BLaER1 (cell line): ENCODE results near the gene CWC27.

Experiments
- H3K27ac ChIP-seq: shearing (Covaris generic); formaldehyde crosslinking; 2 replicates; pipeline ENCODE4 v1.8.1; 2022
- H3K27me3 ChIP-seq: shearing (Covaris generic); formaldehyde crosslinking; 2 replicates; pipeline ENCODE4 v1.8.1; 2022
- H3K36me3 ChIP-seq: shearing (Covaris generic); formaldehyde crosslinking; 2 replicates; pipeline ENCODE4 v1.8.1; 2022
- H3K4me1 ChIP-seq: shearing (Covaris generic); formaldehyde crosslinking; 2 replicates; pipeline ENCODE4 v1.8.1; 2022
- H3K4me2 ChIP-seq: shearing (Covaris generic); formaldehyde crosslinking; 2 replicates; pipeline ENCODE4 v1.8.1; 2022
- H3K4me3 ChIP-seq: shearing (Covaris generic); formaldehyde crosslinking; 2 replicates; pipeline ENCODE4 v1.8.1; 2022
- H3K9ac ChIP-seq: shearing (Covaris generic); formaldehyde crosslinking; 2 replicates; pipeline ENCODE4 v1.8.1; 2022
- H3K9me3 ChIP-seq: shearing (Covaris generic); formaldehyde crosslinking; 2 replicates; pipeline ENCODE4 v1.8.1; 2022
- H4K20me1 ChIP-seq: shearing (Covaris generic); formaldehyde crosslinking; 2 replicates; pipeline ENCODE4 v1.8.1; 2022
- Cebpa-rat ChIP-seq: shearing (Covaris generic); IDR thresholded peaks from 2 replicates; pipeline ENCODE4 v1.8.1; 2022

Gene CWC27

DNA sequence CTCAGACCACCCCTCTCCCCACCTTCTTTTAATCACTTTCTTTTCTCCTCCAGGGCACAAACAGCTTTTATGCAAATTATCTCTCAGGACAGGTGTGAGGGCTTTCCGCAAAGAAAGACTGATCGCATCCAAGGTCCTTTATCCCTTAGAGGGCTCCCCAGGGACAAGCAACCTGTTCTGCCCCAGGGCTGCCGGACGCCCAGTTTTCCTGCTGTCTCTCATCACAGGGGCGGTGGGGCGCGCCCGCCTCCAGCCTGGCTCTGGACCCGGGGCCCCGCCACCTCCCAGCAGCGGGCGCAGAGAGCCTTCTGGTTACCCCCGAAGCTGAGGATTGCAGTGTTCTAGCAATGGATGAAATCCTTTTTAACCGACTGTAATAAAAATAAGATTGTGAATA is 266.1 kb downstream of the CWC27 start:
- peak overlapping the region; percentile 84 for H3K9ac ChIP-seq

DNA sequence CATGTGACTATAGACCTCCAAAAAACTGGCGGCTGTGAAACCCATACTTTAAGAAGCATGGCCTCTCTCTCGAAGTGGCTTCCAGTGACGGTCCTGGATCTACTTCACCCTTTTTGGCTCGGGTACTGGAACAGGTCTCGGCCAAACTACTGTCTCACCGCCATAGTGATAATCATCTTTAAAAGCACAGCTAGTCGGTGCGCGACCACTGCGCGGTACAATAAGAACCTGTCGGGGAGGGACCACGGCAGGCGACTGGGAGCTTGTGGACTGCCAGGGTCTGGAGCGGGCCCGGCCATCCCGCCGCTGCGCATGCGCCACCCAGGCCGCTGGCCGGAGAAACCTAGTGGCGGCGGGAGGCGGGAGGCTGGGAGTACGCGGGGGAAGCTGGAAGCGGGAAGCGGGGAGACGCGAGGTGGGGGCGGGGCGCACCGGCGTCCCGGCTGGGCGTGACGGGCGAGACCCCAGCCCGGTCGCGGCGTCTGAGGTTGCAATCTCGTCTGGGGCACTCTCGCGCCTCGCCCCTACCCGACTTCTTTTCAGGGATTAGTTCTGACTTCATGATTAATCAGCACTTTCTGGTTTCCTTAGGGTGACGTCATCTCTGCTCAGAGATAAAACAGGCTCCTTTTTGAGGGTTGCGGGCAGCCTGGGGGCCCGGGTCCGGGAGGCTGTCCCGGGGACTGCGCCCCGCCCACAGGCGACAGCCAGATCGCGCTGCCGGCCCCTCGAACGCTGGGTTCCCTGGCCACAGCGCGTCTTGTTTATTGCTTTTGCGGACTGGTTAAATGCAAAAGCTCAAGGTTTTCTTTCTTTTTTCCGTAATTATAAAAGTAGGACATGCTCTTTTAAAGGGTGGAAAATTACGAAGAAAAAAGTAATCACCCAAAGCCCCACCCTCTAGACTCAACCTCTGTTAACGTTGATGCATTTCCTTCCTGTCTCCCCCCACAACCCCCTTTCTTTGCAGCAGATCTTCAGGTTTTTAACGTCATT is 266.8 kb downstream of the CWC27 start:
- 0 out of 2 replicates have a peak, but pooled peaks have one; percentile 16 for TF ChIP-seq Cebpa-rat
- H3K27me3 ChIP-seq: no peaks in the 10 kb centered on the region
- H3K9ac ChIP-seq: peak overlapping the region; percentile 84
- H3K4me2 ChIP-seq: peak overlapping the region; percentile 90
- peak overlapping the region; percentile 69 for H3K4me3 ChIP-seq
- peaks cover 10% of the 10 kb centered on the region; the same call in 1 of the 2 replicates for H3K9me3 ChIP-seq
- peaks cover 66% of the 10 kb centered on the region for H3K4me1 ChIP-seq
- peak overlapping the region; percentile 86 for H3K27ac ChIP-seq
- no peaks in the 10 kb centered on the region for H3K36me3 ChIP-seq
- no peaks in the 10 kb centered on the region for H4K20me1 ChIP-seq

More for the DNA sequence above, 266.1 kb downstream of the CWC27 start:
- Histone ChIP-seq H3K4me1 (peaks cover 59% of the 10 kb centered on the region), H3K4me3 (peak overlapping the region; percentile 69), H3K36me3 (no peaks in the 10 kb centered on the region), H3K4me2 (peak overlapping the region; percentile 90), H3K27ac (peak overlapping the region; percentile 86), H3K27me3 (no peaks in the 10 kb centered on the region), H4K20me1 (no peaks in the 10 kb centered on the region), H3K9me3 (peaks cover 10% of the 10 kb centered on the region; the same call in 1 of the 2 replicates)
- no peak for TF ChIP-seq Cebpa-rat

DNA sequence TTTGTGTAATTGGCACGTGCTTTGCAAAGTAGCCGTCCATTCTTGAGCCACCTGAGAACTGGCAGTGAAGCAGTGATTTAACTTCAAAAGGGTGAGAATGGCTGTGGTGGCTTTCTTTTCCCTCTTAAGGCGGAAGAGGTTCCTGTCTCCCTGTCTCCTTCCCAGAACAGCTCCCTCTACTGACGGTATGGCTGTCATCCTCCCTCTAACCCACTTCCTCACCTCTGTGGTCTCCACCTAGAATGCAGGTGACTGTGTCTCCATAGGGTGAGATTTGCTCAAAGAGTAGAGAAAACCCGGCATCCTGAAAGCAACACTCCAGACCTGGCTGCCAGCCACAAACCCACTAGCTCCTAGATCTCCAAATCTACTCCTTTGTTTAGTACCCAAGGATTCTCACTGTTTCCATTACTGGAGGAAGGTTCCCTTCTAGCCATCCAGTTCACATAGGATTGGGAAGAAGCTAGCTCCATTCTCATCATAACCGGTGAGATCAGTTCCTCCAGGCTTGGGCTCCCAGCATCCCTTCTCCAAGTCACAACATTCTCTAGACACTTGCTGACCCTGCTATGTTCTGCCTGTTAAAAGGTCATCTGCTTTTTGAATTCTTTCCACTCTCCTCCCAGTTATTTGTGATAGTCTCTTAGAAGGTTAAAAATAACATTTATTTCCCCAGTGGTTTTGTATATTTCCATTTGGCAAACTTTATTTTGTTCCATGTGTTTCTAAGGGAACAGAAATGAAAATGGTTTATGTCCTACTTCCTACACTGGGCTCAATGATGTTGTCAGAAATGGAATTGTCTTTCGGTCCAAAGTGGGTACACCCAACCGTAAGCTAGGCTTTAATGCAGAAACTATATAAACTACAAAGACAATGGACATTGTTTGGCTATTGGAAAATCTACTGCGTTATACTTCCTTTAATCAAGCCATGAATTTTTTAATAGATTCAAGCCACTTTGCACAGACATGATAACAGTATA is 269.4 kb downstream of the CWC27 start:
- H3K4me1 ChIP-seq: peaks cover 91% of the 10 kb centered on the region
- peak overlapping the region; percentile 90 for H3K4me2 ChIP-seq
- no peak for TF ChIP-seq Cebpa-rat
- H4K20me1 ChIP-seq: no peaks in the 10 kb centered on the region
- no peak overlapping the region; the same call in 1 of the 2 replicates for H3K9ac ChIP-seq
- no peaks in the 10 kb centered on the region for H3K27me3 ChIP-seq
- peak overlapping the region; percentile 86 for H3K27ac ChIP-seq
- no peaks in the 10 kb centered on the region for H3K36me3 ChIP-seq
- H3K9me3 ChIP-seq: no peaks in the 10 kb centered on the region; the same call in 1 of the 2 replicates
- no peak overlapping the region for H3K4me3 ChIP-seq

DNA sequence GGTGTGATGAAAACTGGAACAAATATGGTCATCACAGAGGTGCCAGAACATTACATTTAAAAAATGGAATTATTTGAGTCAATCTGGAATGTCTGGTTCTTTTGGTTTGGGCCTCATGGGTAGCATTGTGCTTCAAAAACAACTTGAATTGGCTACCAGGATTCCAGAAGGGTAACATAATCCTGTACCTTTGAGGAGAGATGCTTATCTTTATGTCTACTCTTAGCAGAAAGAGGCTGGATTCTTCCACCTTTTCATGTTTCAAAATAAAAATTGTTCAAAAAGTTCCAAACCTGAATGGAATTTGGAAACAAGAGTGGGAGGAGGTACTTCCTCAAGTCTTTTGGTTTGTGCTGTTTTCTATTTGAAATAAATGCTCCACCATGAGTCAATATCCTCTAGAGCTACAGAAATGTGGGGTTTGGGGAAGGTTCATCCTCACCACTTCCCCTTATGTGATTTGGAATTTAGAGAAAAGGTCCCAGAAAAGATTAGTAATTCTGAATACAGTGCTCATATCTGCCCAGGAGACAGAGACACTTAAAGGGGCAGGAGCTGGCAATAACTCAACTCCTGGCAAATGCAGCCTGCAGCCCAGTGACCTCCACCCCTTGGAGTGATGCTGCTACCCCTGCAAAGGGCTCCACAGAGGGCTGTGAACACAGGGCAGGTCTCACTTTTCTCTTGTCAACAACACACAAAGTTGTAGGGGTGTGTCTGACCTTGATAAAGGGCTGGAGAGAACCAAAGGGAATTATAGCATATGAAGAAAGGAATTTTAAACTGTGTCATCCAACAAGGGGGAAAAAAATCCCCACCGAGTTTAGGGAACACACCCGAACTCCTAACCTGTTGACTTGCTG is 272.8 kb downstream of the CWC27 start:
- Histone ChIP-seq H3K4me1 (peaks cover 96% of the 10 kb centered on the region), H3K9ac (peak overlapping the region; percentile 27; the same call in 1 of the 2 replicates), H3K36me3 (no peaks in the 10 kb centered on the region), H3K9me3 (no peaks in the 10 kb centered on the region; the same call in 1 of the 2 replicates), H3K4me3 (peak overlapping the region; percentile 25; the same call in 1 of the 2 replicates), H3K27me3 (no peaks in the 10 kb centered on the region), H3K4me2 (peak overlapping the region; percentile 87), H3K27ac (peak overlapping the region; percentile 95), H4K20me1 (no peaks in the 10 kb centered on the region)
- no peak for TF ChIP-seq Cebpa-rat

DNA sequence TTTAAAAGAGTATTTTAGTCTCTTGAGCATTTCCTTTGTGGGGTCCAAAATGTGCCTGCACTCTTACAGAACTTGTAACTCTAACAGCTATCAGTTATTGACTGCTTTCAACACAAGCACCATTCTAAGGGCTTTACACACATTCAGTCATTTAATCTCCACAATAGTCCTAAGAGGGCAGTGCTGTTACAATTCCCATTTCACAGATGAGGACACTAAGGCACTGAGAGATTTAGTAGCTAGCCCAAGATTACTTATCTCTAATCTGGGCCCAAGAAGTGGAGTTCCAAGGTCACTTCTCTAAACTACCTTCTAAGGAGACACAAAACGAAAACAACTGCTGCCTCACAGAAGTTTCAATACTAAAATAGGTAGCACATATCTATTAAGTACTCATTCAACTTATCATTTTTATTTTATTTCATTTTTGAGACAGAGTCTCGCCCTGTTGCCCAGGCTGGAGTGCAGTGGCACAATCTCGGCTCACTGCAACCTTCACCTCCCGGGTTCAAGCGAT is 275.2 kb downstream of the CWC27 start:
- H3K4me2 ChIP-seq: peak overlapping the region; percentile 87
- H3K27ac ChIP-seq: peak overlapping the region; percentile 95
- no peaks in the 10 kb centered on the region for H3K36me3 ChIP-seq

DNA sequence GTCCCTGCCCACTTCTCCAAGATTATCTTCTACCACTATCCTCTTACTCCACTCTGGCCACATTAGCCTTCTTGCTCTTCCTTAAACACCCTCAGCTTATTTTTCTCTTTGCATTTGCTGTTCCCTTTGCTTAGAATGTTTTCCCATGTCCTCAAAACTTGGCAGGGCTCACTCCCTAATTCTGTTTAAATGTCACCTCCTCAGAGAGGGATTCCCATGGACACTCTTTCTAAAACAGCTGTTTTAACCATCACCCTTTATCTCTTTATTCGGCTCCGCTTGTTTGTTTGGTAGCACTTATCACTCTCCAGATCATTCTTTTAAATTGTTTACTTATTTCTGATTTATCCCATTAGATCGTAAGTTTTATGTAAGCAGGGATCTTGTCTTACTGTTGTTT is 278.5 kb downstream of the CWC27 start:
- no peak for TF ChIP-seq Cebpa-rat
- Histone ChIP-seq H3K9me3 (peaks cover 7% of the 10 kb centered on the region; the same call in 1 of the 2 replicates), H3K36me3 (no peaks in the 10 kb centered on the region), H4K20me1 (no peaks in the 10 kb centered on the region), H3K4me2 (peak overlapping the region; percentile 6; the same call in 1 of the 2 replicates), H3K4me1 (peaks cover 93% of the 10 kb centered on the region), H3K27me3 (no peaks in the 10 kb centered on the region), H3K4me3 (no peak overlapping the region), H3K9ac (no peak overlapping the region), H3K27ac (no peak overlapping the region; the same call in 1 of the 2 replicates)

More for the DNA sequence above, 275.2 kb downstream of the CWC27 start:
- H3K4me1 ChIP-seq: peaks cover 96% of the 10 kb centered on the region
- no peak for TF ChIP-seq Cebpa-rat
- no peak overlapping the region for H3K4me3 ChIP-seq
- H3K9ac ChIP-seq: peak overlapping the region; percentile 70
- H3K27me3 ChIP-seq: no peaks in the 10 kb centered on the region
- H4K20me1 ChIP-seq: no peaks in the 10 kb centered on the region
- no peaks in the 10 kb centered on the region; the same call in 1 of the 2 replicates for H3K9me3 ChIP-seq

DNA sequence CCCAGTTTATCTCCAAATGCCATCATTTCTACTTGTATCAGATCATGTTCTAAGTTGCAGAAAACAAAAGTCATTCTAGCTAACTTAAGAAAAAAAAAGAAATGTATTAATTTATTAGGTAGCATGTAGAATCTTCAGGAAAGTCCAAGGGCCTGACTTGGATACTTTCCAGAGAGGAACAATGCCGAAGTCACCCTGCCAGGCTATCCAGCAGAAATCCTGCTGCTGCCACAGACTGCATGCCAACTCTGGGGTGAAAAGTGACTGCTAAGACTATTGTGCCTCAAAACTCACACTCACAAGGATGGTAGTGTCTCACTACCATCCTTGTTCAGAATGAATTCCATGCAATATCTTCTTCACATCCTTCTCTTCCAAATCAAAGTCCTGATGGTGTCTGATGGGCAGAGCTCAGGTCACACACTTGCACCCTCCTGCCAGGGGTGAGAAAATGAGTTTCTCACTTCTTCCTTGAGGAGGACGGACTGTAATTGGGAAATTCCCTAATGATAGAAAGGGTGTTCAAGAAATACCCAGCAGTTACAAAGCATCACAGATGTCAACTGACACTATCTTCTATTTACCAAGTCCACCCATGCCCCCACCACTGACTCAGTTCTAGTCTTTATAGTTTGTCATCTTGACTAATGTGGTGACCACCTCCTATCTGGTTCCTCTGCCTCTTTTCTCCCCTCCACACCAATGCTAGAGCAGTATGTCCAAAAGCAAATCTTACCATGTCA is 279.4 kb downstream of the CWC27 start:
- Histone ChIP-seq H3K9ac (no peak overlapping the region), H3K27ac (peak overlapping the region; percentile 62), H3K27me3 (no peaks in the 10 kb centered on the region), H3K4me1 (peaks cover 84% of the 10 kb centered on the region), H3K9me3 (peaks cover 7% of the 10 kb centered on the region; the same call in 1 of the 2 replicates), H3K4me3 (0 out of 2 replicates have a peak overlapping the region, but pooled peaks have one; percentile 14), H3K4me2 (peak overlapping the region; percentile 69), H3K36me3 (no peaks in the 10 kb centered on the region), H4K20me1 (no peaks in the 10 kb centered on the region)
- no peak for TF ChIP-seq Cebpa-rat

DNA sequence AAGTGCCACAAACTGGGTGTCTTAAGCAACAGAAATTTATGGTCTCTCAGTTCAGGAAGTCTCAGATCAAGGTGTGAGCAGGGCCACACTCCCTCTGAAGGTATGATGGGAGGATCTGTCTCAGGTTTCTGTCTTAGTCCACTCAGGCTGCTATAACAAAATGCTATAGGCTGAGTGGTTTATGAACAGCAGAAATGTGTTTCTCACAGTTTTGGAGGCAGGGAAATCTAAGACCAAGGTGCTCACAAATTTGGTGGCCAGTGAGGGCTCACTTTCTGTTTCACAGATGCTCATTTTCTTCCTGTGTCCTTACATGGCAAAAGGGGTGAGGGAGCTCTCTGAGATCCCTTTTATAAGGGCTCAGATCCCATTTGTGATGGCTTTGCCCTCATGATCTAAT is 281.4 kb downstream of the CWC27 start:
- H3K4me3 ChIP-seq: no peak overlapping the region
- no peaks in the 10 kb centered on the region for H3K36me3 ChIP-seq
- H3K27me3 ChIP-seq: no peaks in the 10 kb centered on the region
- H4K20me1 ChIP-seq: no peaks in the 10 kb centered on the region
- no peak for TF ChIP-seq Cebpa-rat
- H3K4me2 ChIP-seq: peak overlapping the region; percentile 69
- H3K9me3 ChIP-seq: peaks cover 15% of the 10 kb centered on the region
- H3K4me1 ChIP-seq: peaks cover 64% of the 10 kb centered on the region
- H3K9ac ChIP-seq: no peak overlapping the region
- peak overlapping the region; percentile 32 for H3K27ac ChIP-seq
